ENCODE data around the gene PGBD4.
"Not testable (repeated sequence)": the region's sequence is repeated elsewhere in the genome, so short reads cannot be mapped to it uniquely, and the experiment has no call there.

Gene PGBD4

DNA sequence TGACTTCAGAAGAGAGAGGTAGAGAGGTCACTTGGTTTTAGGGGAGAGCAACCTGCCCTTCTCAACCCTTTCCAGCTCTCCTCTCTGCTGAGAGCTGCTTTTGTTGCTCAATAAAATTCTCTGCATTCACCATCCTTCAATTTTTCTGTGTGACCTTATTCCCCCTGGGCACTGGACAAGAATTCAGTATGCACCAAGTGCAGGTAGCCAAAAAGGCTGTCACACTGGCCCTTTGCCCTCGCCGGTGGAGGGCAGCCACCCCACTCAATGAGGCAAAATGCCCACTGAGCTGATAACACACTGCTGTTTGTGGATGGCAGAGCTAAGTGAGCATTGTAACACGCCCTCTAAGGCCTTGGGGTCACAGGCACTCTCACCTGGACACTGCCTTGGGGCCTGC lies 12.9 kb downstream of the PGBD4 start:
- no peak for DNase-seq

DNA sequence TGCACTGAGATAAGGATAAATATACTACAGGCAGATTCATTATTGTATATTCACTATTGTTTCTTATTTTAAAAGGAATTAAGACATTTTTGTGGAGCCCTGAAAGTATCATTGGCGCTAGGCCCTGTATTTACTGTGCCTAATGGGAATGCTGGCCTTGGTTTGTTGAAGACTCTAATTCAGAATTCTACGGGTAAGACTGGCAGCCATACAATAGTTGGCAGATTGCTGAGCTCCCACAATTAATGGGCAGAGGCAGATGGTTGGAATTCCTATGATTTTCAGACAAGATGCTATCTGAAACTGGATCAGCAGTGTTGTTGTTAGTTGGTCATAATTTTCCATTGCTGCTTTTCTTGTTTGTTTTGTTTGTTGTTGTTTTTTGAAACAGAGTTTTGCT lies 14.7 kb downstream of the PGBD4 start:
- no peak for DNase-seq

DNA sequence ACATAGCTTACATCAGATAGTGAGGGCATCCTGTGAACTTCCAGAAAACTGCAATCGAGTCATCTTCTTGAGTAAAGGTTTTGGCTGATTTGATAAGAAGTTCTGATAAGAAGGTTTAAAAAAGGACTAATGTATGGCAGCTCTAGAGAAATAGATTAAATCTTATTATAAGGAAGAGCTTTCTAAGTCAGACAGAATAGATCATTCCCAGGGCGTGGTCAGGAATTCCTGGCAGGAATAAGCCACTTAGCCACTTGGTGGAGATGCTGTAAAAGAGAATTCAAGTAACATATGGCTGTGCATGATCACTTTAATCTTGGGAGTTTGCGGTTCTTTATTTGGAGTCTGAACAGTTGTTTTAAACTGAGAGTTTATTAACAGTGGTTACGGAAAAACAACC lies 17.4 kb downstream of the PGBD4 start:
- no peak for DNase-seq

DNA sequence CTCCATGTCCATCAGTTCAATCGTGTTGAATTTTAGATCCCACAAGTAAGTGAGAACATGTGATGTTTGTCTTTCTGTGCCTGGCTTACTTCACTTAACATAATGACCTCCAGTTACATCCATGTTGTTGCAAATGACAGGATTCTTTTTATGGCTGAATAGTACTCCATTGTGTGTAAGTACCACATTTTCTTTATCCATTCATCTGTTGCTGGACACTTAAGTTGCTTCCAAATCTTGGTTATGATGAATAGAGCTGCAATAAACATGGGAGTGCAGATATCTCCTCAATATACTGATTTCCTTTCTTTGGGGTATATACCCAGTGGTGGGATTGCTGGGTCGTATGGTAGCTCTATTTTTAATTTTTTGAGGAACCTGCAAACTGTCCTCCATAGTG lies 18.5 kb downstream of the PGBD4 start:
- DNase-seq: not testable (repeated sequence)

DNA sequence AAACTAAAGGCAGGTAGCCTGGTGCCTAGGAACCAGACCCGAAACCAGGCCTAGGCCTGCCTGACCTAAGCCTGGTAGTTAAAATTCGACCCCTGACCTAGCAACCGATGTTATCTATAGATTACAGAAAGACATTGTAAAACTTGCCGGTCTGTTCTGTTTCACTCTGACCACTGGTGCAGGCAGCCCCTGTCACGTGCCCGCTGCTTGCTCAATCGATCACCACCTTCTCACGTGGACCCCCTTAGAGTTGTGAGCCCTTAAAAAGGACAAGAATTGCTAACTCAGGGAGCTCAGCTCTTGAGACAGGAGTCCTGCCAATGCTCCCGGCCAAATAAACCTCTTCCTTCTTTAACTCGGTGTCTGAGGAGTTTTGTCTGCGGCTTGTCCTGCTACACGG lies 19.9 kb downstream of the PGBD4 start:
- not testable (repeated sequence) for DNase-seq

DNA sequence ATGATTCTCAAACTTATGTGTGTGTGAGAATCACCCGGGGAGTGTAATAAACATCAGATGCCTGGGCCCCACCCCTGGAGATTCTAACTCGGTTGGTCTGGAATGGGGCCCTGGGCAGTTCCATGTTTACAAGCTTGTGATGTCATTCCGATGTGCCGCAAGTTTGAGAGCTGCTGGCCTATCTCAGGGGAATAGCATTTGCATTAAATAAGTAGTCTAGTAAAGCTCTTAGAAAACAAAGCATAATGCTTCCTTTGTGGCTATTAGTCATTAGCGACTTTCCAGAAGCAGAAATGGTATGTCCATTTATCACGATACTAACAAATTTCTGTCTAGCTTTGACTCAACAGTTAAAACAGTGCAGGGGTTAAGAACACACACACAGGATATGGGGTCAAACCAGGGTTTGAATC lies 20.9 kb downstream of the PGBD4 start:
- no peak for DNase-seq

DNA sequence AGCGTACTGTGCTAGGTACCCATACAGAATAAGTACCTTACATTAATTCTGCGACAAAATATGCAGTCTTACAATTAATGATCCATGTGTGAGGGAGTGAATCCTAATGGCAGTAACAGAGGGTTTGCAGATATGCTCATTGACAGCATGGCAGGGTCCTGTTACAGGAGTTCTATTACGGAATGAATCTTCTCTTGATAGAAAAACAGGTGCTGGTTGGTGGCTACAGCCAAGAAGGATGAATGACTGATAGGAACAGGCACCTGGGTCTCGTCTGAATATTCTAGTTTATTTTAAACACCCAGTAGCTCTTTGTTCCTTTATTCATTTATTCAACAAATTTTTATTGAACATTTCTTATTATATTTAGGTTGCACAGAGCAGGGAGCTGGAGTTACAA lies 22.8 kb downstream of the PGBD4 start:
- no peak for DNase-seq

DNA sequence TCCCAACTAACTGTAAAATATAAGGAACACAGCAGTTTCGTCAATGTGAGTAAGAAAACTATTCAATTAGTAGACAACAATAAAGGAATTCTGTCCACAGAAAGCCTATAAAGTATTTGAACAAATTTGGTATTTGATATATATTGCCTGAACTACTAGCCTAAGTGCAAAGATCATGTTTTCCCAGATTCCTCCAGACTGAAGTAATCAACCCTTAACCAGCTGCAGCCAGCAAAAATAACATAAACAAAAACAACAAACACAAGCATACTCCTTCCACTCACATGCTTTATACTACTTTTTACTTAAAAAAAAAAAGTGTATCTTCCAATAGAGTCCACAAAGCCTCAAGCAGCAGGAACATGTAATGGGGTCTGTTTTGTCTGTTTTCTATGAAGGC lies 24.1 kb downstream of the PGBD4 start:
- no peak for DNase-seq

DNA sequence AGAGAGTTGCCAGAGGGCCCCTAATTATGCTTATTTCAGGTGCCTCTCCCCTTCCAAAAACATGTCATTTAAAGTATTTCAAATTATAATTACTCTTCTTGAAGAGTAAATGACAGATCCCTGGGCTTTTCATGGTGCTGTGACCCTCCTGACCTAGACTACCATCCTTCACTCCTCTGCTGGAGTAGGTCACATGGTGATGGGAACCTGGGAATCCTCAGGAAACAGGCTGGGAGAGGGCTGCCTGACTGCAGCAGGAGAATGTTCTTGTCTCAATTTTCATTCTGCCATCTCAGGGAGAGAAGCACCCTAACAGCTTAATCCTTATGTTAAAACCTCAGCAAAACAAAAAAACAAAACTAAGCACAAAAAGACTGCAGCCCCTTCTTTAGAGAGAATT lies 24.6 kb downstream of the PGBD4 start:
- DNase-seq: no peak

DNA sequence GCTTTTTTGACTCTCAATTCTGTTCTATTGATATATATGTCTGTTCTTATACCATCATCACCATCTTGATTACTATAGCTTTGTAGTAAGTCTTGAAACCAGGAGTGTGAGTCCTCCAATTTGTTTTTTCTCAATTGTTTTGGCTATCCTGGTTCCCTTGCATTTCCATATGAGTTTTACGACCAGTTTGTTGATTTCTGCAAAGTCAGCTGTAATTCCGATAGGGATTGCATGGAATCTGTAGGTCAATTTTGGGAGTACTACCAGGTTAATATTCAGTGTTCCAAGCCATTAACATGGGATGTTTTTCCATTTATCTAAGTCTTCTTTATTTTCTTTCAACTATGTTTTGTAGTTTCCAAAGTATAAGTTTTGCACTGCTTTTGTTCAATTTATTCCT lies 27.0 kb downstream of the PGBD4 start:
- DNase-seq: no peak

DNA sequence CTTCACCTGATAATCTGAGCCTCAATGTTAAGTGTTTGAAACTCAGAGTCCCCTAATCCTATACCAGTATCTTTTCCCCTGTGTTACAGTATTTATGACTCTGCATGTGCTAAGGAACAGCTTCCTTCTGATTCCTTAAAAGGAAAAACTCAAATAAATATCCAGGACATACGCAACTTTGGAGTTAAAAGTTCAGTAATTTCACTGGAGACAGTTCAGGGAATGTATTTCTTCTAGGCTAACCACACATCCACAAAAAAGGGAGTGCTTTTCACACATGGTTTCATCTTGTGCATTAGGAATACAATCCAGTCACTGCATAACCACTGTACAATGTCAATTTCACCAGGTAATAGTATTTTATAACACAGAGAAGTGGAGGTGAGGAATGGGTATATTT lies 31.0 kb downstream of the PGBD4 start:
- DNase-seq: no peak

DNA sequence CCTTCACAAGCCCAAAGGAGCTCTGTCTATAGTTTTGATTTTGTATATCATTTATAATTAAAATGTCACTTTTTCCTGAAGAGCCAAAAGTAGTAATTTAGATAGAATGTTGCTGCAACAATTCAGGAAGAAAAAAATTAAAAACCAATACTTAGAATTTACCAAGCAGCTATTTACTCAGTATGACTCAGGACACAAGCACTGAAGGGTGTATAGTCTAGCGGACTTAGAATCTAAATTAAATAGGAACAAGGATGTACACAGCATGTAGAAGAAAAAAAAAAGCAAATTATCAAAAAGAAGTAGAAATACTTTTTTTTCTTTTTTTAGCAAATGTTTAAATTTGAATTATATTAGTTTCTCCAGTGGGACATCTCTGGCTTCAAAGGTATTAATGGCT lies 31.6 kb downstream of the PGBD4 start:
- no peak for DNase-seq

DNA sequence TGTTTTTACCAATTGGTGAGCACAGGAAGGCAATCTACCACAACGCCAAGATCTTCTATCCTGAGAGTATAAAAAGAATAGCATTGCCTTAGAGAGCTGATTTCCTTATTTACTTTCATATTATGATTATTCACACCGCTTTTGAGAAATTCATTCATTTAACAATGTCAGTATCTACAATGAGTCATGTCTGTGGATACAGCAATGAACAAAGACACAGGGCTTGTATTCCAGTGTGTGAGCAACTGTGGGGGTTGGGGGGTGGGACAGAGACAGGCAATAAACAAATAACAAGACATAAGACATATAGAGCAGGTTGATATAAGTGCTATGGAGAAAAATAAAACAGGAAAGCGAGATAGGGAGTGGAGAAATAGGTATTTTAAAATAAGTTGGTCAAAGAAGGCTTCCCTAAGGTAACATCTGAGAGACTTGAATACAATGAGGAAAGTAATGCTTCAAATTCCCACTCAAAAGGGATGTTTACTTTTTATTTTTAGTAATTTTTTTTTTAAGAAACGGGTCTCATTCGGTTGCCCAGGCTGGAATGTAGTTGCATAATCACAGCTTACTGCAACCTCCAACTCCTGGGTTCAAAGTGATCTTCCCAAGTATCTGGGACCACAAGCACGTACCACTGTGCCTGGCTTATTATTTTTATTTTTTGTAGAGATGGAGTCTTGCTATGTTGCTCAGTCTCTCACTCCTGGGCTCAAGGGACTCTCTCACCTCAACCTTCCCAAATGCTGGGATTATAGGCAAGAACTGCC lies 45.7 kb downstream of the PGBD4 start:
- DNase-seq: no peak

DNA sequence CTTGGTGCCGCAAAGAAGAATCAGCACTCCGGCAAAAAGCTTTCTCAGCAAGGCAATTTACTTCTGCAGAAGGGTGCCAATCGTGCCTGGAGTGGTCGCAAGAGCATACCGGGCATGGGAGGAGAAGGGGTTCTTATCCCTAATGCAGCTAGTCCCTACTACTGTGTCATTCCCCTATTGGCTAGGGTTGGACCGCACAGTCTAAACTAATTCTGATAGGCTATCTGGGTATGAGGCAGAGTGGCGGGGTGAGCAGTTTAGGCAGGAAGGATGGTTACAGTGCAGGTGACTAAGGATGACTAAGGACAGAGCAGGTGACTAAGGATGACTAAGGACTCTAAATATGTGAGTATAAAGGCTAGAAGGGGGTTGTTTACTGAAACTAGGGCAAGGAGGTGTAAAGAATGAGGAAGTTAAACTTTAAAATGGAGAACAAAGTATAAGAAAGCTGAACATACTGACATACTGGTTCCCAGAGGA lies 52.9 kb downstream of the PGBD4 start:
- no peak for DNase-seq

DNA sequence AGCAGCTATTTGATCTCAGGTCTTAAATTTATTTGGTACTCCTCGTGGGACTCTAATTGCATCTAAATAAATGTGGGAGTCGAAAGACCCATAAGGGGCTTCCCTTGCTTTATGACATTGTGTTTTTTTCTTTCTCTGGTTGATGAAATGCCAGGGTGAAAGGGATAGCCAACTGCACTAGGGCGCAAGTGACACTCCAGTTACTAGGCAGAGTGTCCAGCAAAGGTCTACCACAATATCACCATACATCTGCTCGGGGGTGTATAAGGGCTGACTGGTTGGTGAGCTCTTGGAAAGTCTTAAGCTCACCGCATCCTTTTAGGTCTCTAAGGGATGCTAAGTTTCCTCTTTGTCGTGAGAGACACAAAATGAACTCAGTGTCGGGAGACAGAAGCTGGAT lies 54.0 kb downstream of the PGBD4 start:
- DNase-seq: no peak
